H4 (cell line): ENCODE measurements around the gene EIF4G1. TPM values are rescaled to one million over a fixed set of nuclear protein-coding genes. Genes with fewer than 3 reads are reported as not detected.

Source experiments
- DNase-seq: peaks from one replicate; pipeline ENCODE4 v3.0.0-alpha.2; 2015; ENCODE audit warnings: low spot score
- total RNA-seq: library from RNA; depleted of rRNA; stranded (reverse); fragments of >200 nt; shearing (Covaris generic); gene quantifications from 2 replicates; pipeline ENCODE4 v1.2.3, GENCODE V29; 2014

EIF4G1 gene
- total RNA-seq, 1 experiment from 2014 or later: 235 TPM

GRCh38 chr3:184352149-184352785 is 37.9 kb downstream of the EIF4G1 start:
- DNase-seq: no peak

- DNase-seq: no peak
These were observed 38.6 kb downstream of the EIF4G1 start for GRCh38 chr3:184352897-184353545.

GRCh38 chr3:184353546-184353941 is 39.1 kb downstream of the EIF4G1 start:
- DNase-seq: no peak

- DNase-seq: no peak
These were observed 39.8 kb downstream of the EIF4G1 start for GRCh38 chr3:184354121-184354728.

- DNase-seq: no peak
These were observed 40.3 kb downstream of the EIF4G1 start for GRCh38 chr3:184354754-184355153.

- no peak for DNase-seq
These were observed 41.0 kb downstream of the EIF4G1 start for GRCh38 chr3:184355261-184356040.

GRCh38 chr3:184357248-184358123 is 43.1 kb downstream of the EIF4G1 start:
- no peak for DNase-seq

- DNase-seq: no peak
These were observed 43.8 kb downstream of the EIF4G1 start for GRCh38 chr3:184358124-184358767.

GRCh38 chr3:184358921-184359350 is 44.5 kb downstream of the EIF4G1 start:
- DNase-seq: no peak

- DNase-seq: no peak
These were observed 45.2 kb downstream of the EIF4G1 start for GRCh38 chr3:184359610-184360009.

GRCh38 chr3:184360070-184360928 is 45.9 kb downstream of the EIF4G1 start:
- no peak for DNase-seq

GRCh38 chr3:184360929-184361531 is 46.6 kb downstream of the EIF4G1 start:
- no peak for DNase-seq

GRCh38 chr3:184361532-184361931 is 47.1 kb downstream of the EIF4G1 start, which contains the start of the genes CLCN2 and POLR2H:
CLCN2 (minus strand) TSS chr3:184361605; CDS start chr3:184361479, 126 bp downstream.
POLR2H (plus strand) TSS chr3:184361710; CDS start chr3:184363493, 1,783 bp downstream.
- DNase-seq: no peak

GRCh38 chr3:184361932-184362667 is 47.7 kb downstream of the EIF4G1 start:
- DNase-seq: peak; percentile 81

- peak; percentile 99 for DNase-seq
These were observed 48.5 kb downstream of the EIF4G1 start for GRCh38 chr3:184362668-184363546.

GRCh38 chr3:184366619-184367289 is 52.3 kb downstream of the EIF4G1 start:
- no peak for DNase-seq

GRCh38 chr3:184368116-184368515 is 53.7 kb downstream of the EIF4G1 start:
- DNase-seq: no peak
